Thyroid gland (tissue), 4 donors: ENCODE results near the gene RNF187. TPM values are rescaled to one million over a fixed set of nuclear protein-coding genes. Genes with fewer than 3 reads are reported as not detected.

Experiments
- DNase-seq, 2 donors: peaks; one replicate each; pipeline ENCODE4 v3.0.0-alpha.2; 2019
- H3K27ac ChIP-seq, 3 donors: fragments of 200-600 bp; sonication (generic); 1 replicate in 2 of 3; 2 replicates in 1 of 3; pipeline ENCODE4 v1.5.1; 2016 to 2019; ENCODE audit warnings: mild to moderate bottlenecking in 1 of 3, moderate library complexity in 1 of 3
- H3K27me3 ChIP-seq: fragments of 200-600 bp; sonication (generic); one replicate; pipeline ENCODE4 v1.5.1; 2019
- H3K36me3 ChIP-seq, 2 donors: fragments of 200-600 bp; sonication (generic); one replicate each; pipeline ENCODE4 v1.5.1; 2016 to 2019
- H3K4me1 ChIP-seq, 2 donors: fragments of 200-600 bp; sonication (generic); one replicate each; pipeline ENCODE4 v1.5.1; 2017 to 2019
- H3K4me3 ChIP-seq, 3 donors: fragments of 200-600 bp; sonication (generic); replicated peaks in 1 of 3; 1 replicate in 2 of 3; 2 replicates in 1 of 3; pipeline ENCODE4 v1.5.1; 2016; ENCODE audit warnings: mild to moderate bottlenecking in 1 of 3
- H3K9me3 ChIP-seq: fragments of 200-600 bp; sonication (generic); one replicate; pipeline ENCODE4 v1.5.1; 2017
- POLR2A ChIP-seq, 2 donors: fragments of 450-650 bp; IDR thresholded peaks; one replicate each; pipeline ENCODE4 v1.6.1; 2017; ENCODE audit warnings: antibody characterized with exemption in 2 of 2, mild to moderate bottlenecking in 2 of 2, moderate library complexity in 1 of 2
- WGBS, 2 donors: methylation state at CpG; one replicate each; pipeline ENCODE4 v1.1.5; 2017; 5-methylcytosine and 5-hydroxymethylcytosine counted together
- intact Hi-C: fragments of 100-400 bp; cut with DNase I; formaldehyde crosslinking; loops from one replicate; pipeline ENCODE4 v1.15.1; 2023
- total RNA-seq, 4 donors: library from RNA; depleted of rRNA; stranded (reverse); fragments of >200 nt; gene quantifications; one replicate each; pipeline ENCODE4 v1.2.3, GENCODE V29; 2016
- TF ChIP-seq, protein P1 (sequence below), 6 experiments: fragments of 200-600 bp in 3 of 6; fragments of 450-650 bp in 3 of 6; sonication (generic) in 3 of 6; IDR thresholded peaks; one replicate each; pipeline ENCODE4 v1.5.1; 2016 to 2019; ENCODE audit warnings: antibody characterized with exemption in 6 of 6, mild to moderate bottlenecking in 2 of 6, inconsistent platforms in 1 of 6, moderate library complexity in 1 of 6

Gene RNF187
- total RNA-seq, 4 donors from 2014 or later, result 34.8 to 204 (median 98.4) TPM

DNA sequence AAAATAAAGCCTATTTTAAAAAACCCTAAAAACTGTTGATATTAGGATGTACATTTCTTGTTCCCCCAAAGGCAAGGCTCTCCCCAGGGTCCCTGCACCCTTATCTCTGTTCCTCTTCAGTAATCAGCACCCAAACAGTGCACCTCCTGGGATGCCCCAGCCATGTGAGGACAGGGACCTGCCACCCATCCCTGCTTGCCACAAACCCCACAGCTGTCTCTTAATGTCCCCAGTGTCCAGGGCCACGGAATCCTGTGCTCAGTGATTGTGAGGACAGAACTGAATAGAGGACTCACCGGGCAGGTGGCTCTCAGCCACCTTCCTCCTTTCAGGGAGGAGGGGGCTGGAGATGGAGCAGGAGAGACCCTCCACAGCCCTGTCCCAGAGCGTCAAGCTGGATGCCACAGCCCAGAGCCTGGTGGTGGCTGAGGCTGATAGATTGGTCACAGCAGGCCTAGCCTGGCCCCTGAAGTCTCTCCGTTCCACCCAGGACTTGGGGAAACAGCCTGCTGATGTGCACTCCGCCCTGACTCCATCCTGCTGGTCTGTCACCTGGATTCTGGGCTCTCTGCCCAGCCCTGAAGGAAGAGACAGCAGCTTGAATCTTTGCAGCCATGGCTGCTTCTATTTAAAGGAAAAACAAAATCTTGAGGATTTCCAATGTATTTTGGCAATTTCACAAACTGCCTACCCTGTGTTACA lies 23.1 kb downstream of the RNF187 start:
- intact Hi-C loops, result no loop called here

DNA sequence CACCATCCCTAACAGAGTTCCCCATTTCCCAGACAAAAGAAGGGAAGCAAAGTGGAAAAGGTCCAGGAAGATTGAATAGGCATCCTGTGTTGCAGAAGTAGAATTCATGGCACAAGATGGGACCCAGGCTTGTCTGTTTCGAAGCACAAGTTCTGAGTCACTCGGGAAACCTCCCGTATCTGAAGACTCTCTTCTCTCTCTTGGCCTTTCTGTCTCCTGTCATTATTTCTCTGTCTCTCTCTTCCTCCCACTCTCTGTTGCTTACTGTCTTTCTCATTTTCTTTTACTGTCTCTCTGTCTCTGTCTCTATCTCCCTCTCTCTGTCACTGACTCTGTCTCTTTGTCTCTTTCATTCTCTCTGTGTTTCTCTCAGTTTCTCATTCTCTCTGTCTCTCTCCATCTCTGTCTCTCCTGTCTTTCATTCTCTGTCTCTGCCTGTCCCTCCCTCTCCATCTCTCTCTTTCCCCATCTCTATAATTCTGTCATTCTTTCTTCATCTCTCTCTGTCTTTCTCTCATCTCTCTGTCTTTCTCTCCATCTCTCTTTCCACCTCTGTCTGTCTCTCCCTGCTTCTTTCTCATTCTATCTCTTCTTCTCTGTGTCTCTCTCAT lies 23.7 kb downstream of the RNF187 start:
- no peaks in the 10 kb centered on the region for H3K27me3 ChIP-seq
- H3K4me1 ChIP-seq, result no peaks in the 10 kb centered on the region
- H3K9me3 ChIP-seq, result no peaks in the 10 kb centered on the region
- 73 to 83% methylated on average over 3 of the region's 3 CpGs for WGBS, 2 donors
- H3K36me3 ChIP-seq, result no peaks in the 10 kb centered on the region
- H3K4me3 ChIP-seq, result no peak overlapping the region
- DNase-seq, result no peak
- TF ChIP-seq, protein P1, sequence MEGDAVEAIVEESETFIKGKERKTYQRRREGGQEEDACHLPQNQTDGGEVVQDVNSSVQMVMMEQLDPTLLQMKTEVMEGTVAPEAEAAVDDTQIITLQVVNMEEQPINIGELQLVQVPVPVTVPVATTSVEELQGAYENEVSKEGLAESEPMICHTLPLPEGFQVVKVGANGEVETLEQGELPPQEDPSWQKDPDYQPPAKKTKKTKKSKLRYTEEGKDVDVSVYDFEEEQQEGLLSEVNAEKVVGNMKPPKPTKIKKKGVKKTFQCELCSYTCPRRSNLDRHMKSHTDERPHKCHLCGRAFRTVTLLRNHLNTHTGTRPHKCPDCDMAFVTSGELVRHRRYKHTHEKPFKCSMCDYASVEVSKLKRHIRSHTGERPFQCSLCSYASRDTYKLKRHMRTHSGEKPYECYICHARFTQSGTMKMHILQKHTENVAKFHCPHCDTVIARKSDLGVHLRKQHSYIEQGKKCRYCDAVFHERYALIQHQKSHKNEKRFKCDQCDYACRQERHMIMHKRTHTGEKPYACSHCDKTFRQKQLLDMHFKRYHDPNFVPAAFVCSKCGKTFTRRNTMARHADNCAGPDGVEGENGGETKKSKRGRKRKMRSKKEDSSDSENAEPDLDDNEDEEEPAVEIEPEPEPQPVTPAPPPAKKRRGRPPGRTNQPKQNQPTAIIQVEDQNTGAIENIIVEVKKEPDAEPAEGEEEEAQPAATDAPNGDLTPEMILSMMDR (IDR thresholded peaks at IDR 0.05), result no peak
- TF ChIP-seq POLR2A (IDR thresholded peaks at IDR 0.05), result no peak
- no peak overlapping the region for H3K27ac ChIP-seq
- intact Hi-C loops, result no loop called here

More for the DNA sequence above, 23.1 kb downstream of the RNF187 start:
- Histone ChIP-seq H3K9me3 (no peaks in the 10 kb centered on the region), H3K27me3 (no peaks in the 10 kb centered on the region), H3K36me3 (no peaks in the 10 kb centered on the region), H3K27ac (no peak overlapping the region), H3K4me3 (no peak overlapping the region), H3K4me1 (no peaks in the 10 kb centered on the region)
- TF ChIP-seq, protein P1 (IDR thresholded peaks at IDR 0.05), result no peak
- TF ChIP-seq POLR2A (IDR thresholded peaks at IDR 0.05), result no peak
- no peak for DNase-seq
- WGBS, 2 donors, result 49 to 63% methylated on average over 3 to 4 of the region's 5 CpGs

GRCh38 chr1:228511546-228512445 lies 24.6 kb downstream of the RNF187 start:
- H3K4me1 ChIP-seq, result no peaks in the 10 kb centered on the region
- no peak for DNase-seq
- WGBS, 2 donors, result 69 to 74% methylated on average over 13 of the region's 13 CpGs
- no peak for TF ChIP-seq POLR2A (IDR thresholded peaks at IDR 0.05)
- TF ChIP-seq, protein P1 (IDR thresholded peaks at IDR 0.05), result no peak
- H3K27ac ChIP-seq, result no peak overlapping the region
- H3K4me3 ChIP-seq, result no peak overlapping the region
- intact Hi-C loops, result no loop called here
- no peaks in the 10 kb centered on the region for H3K36me3 ChIP-seq
- H3K9me3 ChIP-seq, result no peaks in the 10 kb centered on the region
- H3K27me3 ChIP-seq, result no peaks in the 10 kb centered on the region

GRCh38 chr1:228512781-228513198 lies 25.6 kb downstream of the RNF187 start:
- Histone ChIP-seq H3K27ac (no peak overlapping the region), H3K4me3 (no peak overlapping the region), H3K9me3 (no peaks in the 10 kb centered on the region), H3K4me1 (no peaks in the 10 kb centered on the region), H3K27me3 (no peaks in the 10 kb centered on the region), H3K36me3 (no peaks in the 10 kb centered on the region)
- intact Hi-C loops, result no loop called here
- TF ChIP-seq, protein P1 (IDR thresholded peaks at IDR 0.05), result no peak
- TF ChIP-seq POLR2A (IDR thresholded peaks at IDR 0.05), result no peak
- DNase-seq, result no peak
- WGBS, 2 donors, result 56 to 75% methylated on average over 3 to 4 of the region's 4 CpGs
